Subcutaneous adipose tissue (tissue), 4 donors: ENCODE results near the gene ANKRD26. TPM values are rescaled to one million over a fixed set of nuclear protein-coding genes. Genes with fewer than 3 reads are reported as not detected.

ENCODE experiments used
- total RNA-seq, 4 donors: library from RNA; depleted of rRNA; stranded (reverse); fragments of >200 nt; gene quantifications; one replicate each; pipeline ENCODE4 v1.1.0, GENCODE V29; 2016
- TF ChIP-seq, protein P1 (sequence below): fragments of 450-650 bp; IDR thresholded peaks from one replicate; pipeline ENCODE4 v1.5.1; 2016; ENCODE audit warnings: low read depth, mild to moderate bottlenecking, control low read depth, antibody characterized with exemption, moderate library complexity

ANKRD26 gene
- total RNA-seq = 10 to 100 TPM in 2 of 4 donors, 1 to 10 TPM in 2; 9.7 to 14.0 (median 11.1) TPM

DNA sequence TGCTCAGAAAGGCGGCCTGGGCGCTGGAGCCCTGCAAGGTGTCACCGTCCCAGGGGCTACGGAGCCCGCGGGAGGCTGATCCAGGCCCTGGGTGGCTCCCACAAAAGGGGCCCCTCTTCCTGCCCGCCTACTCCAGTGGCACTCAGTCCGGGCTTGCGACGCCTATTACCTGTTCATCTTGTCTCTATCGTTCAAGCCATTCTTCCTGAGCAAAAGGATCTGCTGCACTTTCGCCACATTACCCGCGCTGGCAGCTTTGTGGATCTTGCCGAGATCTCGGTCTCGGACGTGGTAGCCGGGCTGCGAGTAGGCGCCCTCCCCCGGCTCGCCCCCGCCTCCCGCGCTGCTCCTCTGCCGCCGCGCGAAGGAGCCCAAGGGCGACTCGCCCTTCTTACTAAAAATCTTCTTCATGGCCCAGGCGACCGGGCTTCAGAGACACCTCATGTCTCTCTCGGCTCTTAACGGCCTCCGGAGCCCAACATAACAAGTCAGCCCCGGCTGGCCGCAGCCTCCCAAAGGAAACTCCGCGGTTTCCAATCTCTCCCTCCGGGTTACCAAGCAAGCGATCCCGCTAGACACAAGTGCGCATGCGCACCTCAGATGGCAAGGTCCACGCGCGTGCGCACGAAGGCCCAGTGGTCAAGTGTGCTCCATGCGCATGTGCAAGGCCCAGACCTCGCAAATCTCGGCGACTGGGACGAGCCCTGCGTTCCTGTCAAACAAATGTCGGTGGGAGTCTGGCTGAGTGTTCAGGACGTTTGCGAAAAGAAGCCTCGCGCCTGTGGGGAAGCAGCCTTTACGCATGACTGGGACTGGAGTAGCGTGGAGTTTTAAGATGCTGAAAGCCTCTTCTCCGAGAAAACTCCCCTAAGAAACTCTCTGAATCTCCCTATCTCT is at the start of gene ANKRD26:
Gene ANKRD26 (minus strand): TSS at position 579 of the 897 bp plus-strand sequence. CDS start 168 bp downstream, at position 411.
- TF ChIP-seq, protein P1, sequence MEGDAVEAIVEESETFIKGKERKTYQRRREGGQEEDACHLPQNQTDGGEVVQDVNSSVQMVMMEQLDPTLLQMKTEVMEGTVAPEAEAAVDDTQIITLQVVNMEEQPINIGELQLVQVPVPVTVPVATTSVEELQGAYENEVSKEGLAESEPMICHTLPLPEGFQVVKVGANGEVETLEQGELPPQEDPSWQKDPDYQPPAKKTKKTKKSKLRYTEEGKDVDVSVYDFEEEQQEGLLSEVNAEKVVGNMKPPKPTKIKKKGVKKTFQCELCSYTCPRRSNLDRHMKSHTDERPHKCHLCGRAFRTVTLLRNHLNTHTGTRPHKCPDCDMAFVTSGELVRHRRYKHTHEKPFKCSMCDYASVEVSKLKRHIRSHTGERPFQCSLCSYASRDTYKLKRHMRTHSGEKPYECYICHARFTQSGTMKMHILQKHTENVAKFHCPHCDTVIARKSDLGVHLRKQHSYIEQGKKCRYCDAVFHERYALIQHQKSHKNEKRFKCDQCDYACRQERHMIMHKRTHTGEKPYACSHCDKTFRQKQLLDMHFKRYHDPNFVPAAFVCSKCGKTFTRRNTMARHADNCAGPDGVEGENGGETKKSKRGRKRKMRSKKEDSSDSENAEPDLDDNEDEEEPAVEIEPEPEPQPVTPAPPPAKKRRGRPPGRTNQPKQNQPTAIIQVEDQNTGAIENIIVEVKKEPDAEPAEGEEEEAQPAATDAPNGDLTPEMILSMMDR = no peak

DNA sequence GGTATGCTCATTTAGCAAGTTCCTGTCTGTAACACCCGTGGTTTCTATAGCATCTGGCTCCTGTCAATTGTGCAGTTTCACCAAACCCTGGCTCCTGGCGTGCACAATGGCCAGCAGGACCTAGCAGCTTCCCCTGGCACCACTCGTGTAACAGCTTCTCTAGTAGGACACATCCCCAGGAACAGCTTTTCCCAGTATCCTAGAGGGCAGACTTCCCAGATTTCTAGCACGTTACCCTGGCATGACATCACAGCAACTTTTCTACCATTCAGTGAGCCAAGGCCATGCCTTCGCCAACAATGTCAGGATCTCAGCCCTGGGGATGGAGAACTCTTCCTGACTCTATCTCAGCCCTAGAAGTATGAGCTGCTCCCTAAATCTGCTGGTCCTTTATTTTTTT is 47.4 kb upstream of the ANKRD26 start:
- TF ChIP-seq, protein P1 = no peak

DNA sequence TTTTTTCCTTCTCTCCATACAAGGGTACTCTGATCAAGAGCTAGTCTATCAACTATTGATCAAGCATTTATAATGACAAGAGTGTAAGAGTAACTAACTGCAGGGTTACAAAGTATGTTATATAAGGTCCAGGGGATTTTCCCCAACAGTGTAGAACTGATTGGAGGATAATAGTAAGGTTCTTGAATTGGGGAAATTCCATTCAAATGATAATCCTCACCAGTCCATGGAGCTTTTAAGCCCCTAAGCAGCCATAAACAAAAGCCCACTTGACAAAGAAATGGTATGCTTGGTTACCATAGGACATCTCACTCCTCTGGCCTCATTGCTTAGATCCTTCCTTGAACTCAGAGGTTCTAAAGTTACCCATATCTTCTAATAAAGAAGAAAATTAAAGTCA is 45.6 kb upstream of the ANKRD26 start:
- TF ChIP-seq, protein P1 = no peak

DNA sequence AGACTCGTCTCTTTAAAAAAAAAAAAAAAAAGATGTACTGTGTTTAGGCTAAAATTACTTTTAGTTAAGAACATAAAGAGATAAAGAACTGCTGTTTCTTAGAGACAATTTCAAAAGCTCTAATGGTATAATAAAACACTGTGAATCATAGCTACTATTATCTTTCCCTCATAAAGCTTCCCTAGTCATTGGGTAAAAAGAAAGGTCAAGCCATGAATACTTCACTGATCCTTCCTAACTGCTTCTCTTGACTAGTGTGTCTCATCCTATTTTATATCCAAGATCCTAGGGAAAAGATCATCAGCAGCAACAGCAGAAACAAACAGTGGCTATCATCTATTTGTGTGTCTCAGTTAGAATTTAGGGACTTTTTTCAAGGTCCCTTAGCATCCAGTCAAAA is 43.4 kb upstream of the ANKRD26 start:
- TF ChIP-seq, protein P1 = no peak

DNA sequence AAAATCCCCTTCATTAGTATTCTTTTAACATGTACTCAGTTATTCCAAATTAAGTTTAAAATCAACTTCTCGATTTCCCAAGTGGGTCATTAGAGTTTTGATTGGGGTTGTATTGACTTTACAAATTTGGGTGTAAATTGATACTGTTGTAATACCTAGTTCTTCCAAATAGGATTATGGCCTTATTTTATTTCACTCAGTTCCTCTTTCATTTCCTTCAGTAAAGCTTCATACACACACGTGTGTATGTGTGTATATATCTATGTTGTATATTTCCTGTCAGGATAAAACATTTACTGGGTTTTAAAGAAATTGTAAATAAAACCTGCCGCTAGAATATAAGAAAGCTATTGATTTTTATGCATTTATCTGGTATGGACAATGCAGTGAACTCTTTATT is 38.0 kb upstream of the ANKRD26 start:
- TF ChIP-seq, protein P1 = no peak

DNA sequence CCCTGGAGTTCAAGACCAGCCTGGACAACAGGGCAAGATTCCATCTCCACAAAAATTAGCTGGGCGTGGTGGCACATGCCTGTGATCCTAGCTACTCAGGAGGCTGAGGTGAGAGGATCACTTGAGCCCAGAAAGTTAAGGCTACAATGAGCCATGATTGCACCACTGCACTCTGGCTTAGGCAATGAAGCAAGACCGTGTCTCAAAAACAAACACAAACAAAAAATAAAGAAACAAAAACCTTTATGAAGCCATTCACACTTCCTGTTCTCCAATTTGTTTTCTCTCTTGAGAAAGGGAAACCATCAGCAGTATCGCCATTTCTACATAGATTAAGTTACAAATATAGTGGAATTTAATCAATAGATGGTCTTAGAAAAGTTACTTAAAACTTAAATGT is 34.1 kb upstream of the ANKRD26 start:
- TF ChIP-seq, protein P1 = no peak

DNA sequence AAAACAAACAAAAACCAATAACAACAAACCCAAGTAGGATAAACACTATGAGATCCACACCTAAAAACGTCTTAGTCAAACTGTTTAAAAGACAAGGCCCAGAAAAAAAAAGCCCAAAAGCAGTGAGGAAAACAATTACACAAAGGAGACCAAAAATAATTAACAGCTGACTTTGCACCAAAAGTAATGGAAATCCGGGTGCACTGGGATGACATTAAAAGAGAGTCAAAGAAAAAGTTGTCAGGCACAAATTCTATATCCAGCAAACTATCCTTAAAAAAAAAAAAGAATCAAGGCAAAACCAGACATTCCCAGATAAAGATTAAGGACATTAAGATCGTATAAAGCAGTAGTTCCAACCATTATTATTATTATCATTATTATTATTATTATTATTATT is 7.9 kb upstream of the ANKRD26 start:
- TF ChIP-seq, protein P1 = no peak
